Osteocyte (in vitro differentiated cells): Measurements from ENCODE around the gene UGT2B15. TPM values are rescaled to one million over a fixed set of nuclear protein-coding genes. Genes with fewer than 3 reads are reported as not detected.
"Not testable (repeated sequence)": the region's sequence is repeated elsewhere in the genome, so short reads cannot be mapped to it uniquely, and the experiment has no call there.

Experiments
- DNase-seq: peaks from one replicate; pipeline ENCODE4 v3.0.0; 2021; ENCODE audit warnings: mixed read lengths; ENCODE audit not compliant: unreplicated experiment; ENCODE audit errors: extremely low spot score
- H3K27ac Mint-ChIP-seq: one replicate; pipeline ENCODE4 v1.8.0; 2021; ENCODE audit warnings: mild to moderate bottlenecking, mixed read lengths; ENCODE audit not compliant: unreplicated experiment
- H3K27me3 Mint-ChIP-seq: one replicate; pipeline ENCODE4 v1.8.0; 2021; ENCODE audit warnings: mixed read lengths; ENCODE audit not compliant: unreplicated experiment
- H3K36me3 Mint-ChIP-seq: one replicate; pipeline ENCODE4 v1.8.0; 2021; ENCODE audit warnings: mixed read lengths; ENCODE audit not compliant: unreplicated experiment
- H3K4me1 Mint-ChIP-seq: one replicate; pipeline ENCODE4 v1.8.0; 2021; ENCODE audit warnings: mixed read lengths; ENCODE audit not compliant: unreplicated experiment
- H3K4me3 Mint-ChIP-seq: one replicate; pipeline ENCODE4 v1.8.0; 2021; ENCODE audit warnings: mild to moderate bottlenecking, moderate library complexity, mixed read lengths; ENCODE audit not compliant: unreplicated experiment
- H3K9me3 Mint-ChIP-seq: one replicate; pipeline ENCODE4 v1.8.0; 2021; ENCODE audit warnings: mixed read lengths; ENCODE audit not compliant: unreplicated experiment
- CTCF ChIP-seq: fragments of 200-600 bp; sonication (generic); IDR thresholded peaks from 2 replicates; pipeline ENCODE4 v1.5.0; 2021; ENCODE audit warnings: antibody characterized with exemption, mild to moderate bottlenecking, moderate library complexity
- total RNA-seq: library from RNA; stranded (reverse); gene quantifications from 2 replicates; pipeline ENCODE4 v1.2.1, GENCODE V29; 2021

The UGT2B15 gene
- total RNA-seq, 1 donor from 2014 or later = not detected

GRCh38 chr4:68712207-68712606 lies 41.8 kb upstream of the UGT2B15 start:
- H3K4me1 Mint-ChIP-seq = no peaks in the 10 kb centered on the region
- H3K27me3 Mint-ChIP-seq = no peaks in the 10 kb centered on the region
- no peak overlapping the region for H3K27ac Mint-ChIP-seq
- no peaks in the 10 kb centered on the region for H3K36me3 Mint-ChIP-seq
- DNase-seq = no peak
- H3K4me3 Mint-ChIP-seq = no peak overlapping the region
- no peaks in the 10 kb centered on the region for H3K9me3 Mint-ChIP-seq
- TF ChIP-seq CTCF = no peak

- no peaks in the 10 kb centered on the region for H3K36me3 Mint-ChIP-seq
- no peaks in the 10 kb centered on the region for H3K4me1 Mint-ChIP-seq
- H3K27me3 Mint-ChIP-seq = no peaks in the 10 kb centered on the region
- H3K9me3 Mint-ChIP-seq = peaks cover 3% of the 10 kb centered on the region
- no peak for DNase-seq
- no peak overlapping the region for H3K4me3 Mint-ChIP-seq
- H3K27ac Mint-ChIP-seq = no peak overlapping the region
- TF ChIP-seq CTCF = no peak
Measured at GRCh38 chr4:68708566-68708965, 38.1 kb upstream of the UGT2B15 start.

GRCh38 chr4:68703168-68703567 lies 32.7 kb upstream of the UGT2B15 start:
- H3K27ac Mint-ChIP-seq, H3K36me3 Mint-ChIP-seq, DNase-seq, H3K4me3 Mint-ChIP-seq, H3K27me3 Mint-ChIP-seq, H3K4me1 Mint-ChIP-seq: not testable (repeated sequence)
- H3K9me3 Mint-ChIP-seq = peaks cover 14% of the 10 kb centered on the region

GRCh38 chr4:68700152-68700551 lies 29.7 kb upstream of the UGT2B15 start:
- Mint-ChIP-seq H3K4me1 (no peaks in the 10 kb centered on the region), H3K27ac (no peak overlapping the region), H3K9me3 (peaks cover 23% of the 10 kb centered on the region), H3K4me3 (no peak overlapping the region), H3K27me3 (no peaks in the 10 kb centered on the region), H3K36me3 (no peaks in the 10 kb centered on the region)
- DNase-seq = no peak
- no peak for TF ChIP-seq CTCF

- DNase-seq = no peak
- Mint-ChIP-seq H3K36me3 (no peaks in the 10 kb centered on the region), H3K4me1 (no peaks in the 10 kb centered on the region), H3K9me3 (peaks cover 11% of the 10 kb centered on the region), H3K4me3 (no peak overlapping the region), H3K27ac (no peak overlapping the region), H3K27me3 (no peaks in the 10 kb centered on the region)
- no peak for TF ChIP-seq CTCF
Measured at GRCh38 chr4:68693325-68694075, 23.0 kb upstream of the UGT2B15 start.
